ENCODE data around the gene ST3GAL5.
"Not testable (repeated sequence)": the region's sequence is repeated elsewhere in the genome, so short reads cannot be mapped to it uniquely, and the experiment has no call there.

Gene ST3GAL5

DNA sequence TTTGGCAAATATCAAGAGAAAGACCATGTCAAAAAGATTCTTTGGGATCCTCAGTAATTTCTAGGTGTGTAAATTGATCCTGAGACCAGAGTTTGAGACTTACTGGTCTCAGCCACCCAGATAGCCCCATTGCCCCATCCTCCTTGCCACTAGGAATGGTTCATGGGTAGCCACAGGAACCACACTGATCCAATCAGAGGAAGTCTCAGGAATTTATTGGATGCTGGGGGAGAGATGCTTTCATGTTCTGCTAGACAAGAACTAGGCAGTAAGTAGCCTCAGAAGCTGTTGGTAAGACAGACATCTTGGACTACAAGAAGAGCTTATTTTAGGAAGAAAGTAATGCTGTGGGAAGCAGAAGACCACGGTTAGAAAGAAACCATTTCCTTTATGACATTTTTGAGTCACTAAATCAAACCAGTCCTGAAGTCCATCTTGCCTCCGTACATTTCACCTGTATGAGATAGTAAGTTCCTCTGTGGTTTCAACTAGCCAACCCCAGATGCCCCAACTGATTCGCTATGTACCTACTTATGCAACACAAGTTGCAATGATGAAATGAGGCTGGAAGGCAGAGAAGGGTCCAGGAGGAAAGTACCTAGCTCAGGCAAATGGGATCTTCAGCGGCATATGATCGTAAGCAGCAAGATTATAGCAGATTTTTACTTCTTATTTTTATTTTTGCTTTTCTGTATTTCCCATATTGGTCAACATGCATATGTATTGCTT is 3.6 kb upstream of the ST3GAL5 start:
- DNase-seq = no peak

DNA sequence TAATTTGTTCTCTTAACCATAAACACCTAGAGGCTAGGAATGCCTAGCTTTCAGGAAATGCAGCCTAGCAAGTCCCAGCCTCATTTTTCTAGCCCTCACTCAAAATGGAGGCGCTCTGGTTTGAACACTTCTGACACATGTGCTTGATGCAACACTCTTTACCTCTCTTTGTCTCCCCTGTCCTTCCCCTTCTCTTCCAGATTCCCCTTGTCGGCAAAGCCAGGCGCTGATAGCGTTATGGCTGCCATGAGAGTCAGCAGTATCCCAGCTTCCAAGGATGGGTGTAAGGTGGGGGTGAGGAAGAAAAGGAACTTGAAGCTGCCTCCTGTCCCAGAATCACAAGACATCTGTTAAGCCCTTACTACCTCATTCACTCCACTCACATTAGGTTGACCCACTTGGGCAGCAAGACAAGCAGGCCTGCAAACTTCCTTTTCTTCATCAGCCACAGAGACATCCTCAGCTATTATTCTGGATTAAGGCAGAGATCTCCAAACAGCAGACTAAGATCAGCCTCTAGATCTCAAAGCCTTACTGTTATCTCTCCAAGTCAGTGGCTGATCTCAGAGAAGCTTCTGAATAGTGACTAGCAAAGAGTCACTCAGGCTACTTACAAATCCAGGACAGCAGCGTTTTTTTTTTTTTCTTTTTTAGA is 1.9 kb upstream of the ST3GAL5 start:
- no peak for DNase-seq

DNA sequence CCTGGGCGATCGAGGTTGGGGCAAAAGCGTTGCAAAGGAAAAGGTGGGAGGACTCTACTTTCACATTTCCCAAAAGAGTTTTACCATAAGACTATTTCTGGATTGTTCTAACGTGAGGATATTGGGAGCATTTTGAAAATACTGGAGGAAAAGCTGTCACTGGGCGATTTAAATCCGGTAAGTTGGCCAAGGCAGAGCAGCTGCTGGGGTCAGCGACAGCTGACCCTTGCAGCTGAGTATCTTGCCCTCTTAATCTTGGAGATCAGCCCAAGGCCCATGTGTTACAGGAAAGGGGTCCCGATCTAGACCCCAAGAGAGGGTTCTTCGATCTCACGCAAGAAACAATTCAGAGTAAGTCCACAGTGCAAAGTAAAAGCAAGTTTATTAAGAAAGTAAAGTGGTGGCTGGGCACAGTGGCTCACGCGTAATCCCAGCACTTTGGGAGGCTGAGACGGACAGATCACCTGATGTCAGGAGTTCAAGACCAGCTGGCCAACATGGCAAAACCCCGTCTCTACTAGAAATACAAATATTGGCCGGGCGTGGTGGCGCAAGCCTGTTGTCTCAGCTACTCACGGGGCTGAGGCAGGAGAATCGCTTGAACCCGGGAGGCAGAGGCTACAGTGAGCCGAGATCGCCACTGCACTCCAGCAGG is 964 bp upstream of the ST3GAL5 start:
- DNase-seq = no peak

DNA sequence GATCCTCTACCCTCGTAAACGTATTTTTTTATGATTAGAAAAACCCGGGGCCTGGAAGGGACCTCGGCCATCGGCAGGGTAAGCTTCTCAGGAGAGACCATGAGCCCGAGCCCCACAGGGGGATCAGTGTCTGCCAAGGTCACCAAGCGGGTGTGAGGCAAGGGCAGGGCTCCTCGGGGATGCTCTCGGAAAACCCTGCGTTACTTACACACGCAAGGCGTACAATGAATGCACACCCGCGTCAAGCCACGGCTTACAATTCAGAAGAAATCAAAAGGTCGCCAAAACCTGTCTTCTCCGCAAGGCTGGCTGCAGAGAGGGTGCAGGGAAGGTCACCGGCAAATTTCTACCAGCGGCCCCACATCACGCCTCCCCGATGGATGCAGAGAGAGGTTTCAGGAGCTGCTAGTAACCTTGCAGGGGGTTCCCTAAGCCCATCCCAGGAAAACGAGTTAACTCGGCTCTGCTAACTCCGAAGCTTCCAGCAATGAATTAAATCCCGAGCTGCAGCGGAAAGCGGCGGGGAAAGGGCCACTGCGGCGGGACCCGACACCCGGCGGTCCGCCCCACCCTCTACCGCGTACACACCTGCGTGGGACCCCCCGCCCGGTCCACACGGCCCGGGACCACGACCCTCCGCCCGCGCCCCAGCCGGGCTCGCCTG is 638 bp downstream of the ST3GAL5 start:
- no peak for DNase-seq

DNA sequence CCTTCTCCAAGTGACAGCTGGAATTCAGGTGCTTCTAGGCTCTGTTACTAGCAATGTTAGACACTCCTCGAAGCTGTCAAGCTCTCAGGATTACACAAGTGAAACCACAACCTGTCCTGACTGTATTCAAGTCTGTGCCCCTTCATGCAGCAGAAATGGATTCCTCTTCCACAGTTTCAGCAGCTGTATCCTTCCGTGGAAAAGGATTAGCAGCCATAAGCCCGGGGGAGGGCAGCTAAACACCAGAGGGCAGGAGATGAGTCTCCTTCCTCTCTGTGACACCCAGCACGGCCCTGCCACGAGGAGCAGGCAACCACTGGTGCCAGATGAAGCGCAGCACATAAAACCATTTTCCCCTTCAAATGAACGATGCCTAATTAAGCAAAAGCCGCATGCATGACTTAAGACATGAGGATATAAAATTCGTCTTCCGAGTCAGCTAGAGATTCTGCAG is 1.2 kb downstream of the ST3GAL5 start:
- DNase-seq = peak; percentile 55

DNA sequence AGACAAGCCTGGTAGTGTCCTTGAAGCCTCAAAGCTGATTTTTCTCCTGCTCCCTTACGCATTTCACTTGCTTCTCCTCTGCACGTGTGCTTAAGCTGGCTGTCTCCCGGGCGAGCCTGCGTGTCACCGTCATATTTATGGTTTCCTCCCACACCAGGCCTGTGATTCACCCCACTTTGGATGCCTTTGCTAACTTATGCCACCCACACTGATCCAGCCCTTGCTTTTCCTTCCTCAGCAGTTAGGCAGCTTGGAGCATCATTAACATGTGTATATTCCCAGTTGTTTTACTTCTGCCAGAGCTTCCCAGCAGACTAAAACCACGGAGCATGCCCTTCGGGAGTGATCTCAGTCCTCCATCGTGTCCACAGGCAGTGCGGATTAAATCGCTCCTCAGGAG is 2.2 kb downstream of the ST3GAL5 start:
- no peak for DNase-seq

DNA sequence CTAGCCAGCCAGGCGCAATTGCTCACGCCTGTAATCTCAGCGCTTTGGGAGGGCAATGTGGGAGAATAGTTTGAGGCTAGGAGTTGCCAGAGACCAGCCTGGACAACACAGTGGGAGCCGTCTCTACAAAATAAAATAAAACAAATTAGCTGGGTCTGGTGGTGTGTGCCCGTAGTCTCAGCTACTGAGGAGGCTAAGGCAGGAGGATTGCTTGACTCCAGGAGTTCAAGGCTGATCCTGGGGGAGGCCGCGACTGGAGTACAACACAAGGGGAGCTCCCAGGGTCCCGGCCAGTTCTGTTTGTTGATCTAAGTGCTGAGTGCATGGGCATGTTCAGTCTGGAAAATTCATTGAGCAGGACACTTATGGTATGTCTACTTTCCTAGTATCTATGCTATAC is 2.6 kb downstream of the ST3GAL5 start:
- DNase-seq = no peak

DNA sequence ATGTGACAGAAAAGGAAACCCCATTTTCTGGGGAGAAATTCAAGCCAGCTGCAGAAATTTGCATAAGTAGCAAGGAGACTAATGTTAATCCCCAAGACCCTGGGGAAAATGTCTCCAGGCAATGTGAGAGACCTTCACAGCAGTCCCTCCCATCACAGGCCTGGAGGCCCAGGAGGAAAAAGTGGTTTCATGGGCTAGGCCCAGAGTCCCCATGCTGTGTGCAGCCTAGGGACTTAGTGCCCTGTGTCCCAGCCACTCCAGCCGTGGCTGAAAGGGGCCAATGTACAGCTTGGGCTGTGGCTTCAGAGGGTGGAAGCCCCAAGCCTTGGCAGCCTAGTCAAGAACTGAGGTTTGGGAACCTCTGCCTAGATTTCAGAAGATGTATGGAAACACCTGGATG is 7.0 kb downstream of the ST3GAL5 start:
- DNase-seq = not testable (repeated sequence)

DNA sequence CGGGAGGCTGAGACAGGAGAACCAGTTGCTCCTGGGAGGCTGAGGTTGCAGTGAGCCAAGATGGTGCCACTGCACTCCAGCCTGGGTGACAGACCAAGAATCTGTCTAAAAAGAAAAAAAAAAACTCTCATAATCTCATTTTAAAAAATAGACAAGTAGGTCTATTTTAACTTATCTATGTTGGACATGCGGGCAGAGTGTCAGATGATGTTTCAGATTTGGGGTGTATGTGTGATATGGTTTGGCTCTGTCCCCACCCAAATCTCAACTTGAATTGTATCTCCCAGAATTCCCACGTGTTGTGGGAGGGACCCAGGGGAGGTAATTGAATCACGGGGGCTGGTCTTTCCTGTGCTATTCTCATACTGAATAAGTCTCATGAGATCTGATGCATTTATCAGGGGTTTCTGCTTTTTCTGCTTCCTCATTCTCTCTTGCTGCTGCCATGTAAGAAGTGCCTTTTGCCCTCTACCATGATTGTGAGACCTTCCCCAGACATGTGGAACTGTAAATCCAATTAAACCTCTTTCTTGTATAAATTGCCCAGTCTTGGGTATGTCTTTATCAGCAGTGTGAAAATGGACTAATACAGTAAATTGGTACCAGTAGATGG is 8.0 kb downstream of the ST3GAL5 start:
- DNase-seq = not testable (repeated sequence)

DNA sequence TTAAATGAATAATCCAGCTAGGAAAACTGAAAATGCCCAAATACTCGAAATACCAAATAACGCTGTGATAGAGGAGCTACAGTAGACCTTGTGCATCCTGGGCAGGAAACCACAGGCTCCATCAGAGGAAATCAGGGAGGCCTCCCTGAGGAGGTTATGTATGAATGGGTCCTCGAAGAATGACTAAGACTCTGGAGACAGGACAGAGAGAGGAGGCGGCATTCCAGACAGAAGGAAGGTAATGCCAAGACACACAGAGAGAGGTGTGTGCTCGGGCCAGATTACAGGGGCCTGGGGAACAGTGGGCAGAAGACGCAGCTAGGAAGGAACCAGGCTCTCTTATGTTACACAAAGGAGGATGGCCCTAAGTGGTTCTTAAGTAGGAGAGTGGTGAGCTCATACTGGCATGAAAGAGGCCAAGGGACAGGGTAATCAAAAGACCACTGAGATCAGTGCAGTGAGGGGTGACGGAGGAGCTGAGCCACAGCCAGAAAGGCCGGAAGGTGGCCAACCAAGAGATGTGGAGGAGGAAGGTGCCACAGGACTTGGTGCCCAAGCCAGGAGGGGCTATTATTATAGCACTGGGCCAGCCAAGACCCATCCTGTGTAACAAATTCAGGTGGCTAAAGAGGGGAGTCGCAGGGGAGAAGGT is 9.9 kb downstream of the ST3GAL5 start:
- no peak for DNase-seq

DNA sequence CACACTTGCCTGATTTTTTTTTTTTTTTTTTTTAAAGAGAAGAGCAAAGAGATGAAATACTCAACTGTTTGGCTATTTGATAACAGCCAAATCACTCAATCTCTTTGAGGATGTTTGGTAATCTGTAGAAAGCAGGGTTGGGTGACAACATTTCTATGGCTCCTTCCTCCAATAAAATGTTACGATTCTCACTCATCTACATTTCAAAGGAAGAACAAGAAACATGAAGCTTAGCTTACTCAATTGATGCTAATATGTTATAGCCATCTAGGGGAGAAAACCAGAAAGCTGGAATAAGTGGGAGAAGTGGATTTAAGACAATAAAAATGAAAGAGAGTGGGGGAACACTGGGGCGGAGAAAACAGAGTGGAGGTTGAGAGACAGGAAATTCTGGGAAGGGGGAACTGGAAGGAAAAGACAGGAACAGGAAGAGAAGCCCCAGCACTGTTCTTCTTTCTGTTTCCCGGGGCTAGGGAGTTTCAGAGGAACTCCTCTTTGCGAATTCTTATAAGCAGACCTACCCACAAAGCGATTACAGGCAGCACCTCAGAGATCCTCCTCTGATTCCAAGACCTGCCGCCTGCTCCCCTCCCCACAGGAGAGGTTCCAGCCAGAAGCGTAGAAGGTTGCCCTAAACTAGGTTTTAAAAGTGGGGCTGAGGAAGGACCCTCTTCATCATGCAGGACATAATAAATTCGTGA is 13.3 kb downstream of the ST3GAL5 start:
- no peak for DNase-seq

DNA sequence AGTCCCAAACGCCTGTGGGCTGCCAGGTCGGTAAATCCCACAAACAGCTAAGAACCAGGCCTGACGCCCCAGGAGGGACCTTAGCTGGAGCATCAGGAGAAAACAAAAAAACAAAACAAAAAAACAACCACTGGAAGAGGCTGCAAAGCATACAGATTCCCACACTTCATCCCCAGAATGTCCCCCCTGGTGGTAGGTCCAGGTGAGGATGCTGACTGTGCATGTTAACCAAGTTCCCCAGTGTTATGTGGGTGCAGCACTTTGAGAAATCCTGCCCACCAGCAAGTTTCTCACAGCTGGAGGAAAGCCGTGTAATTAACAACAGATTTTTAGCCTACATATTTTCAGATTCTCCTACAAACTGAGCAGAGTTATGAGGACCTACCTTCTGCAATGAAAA is 15.1 kb downstream of the ST3GAL5 start:
- no peak for DNase-seq

DNA sequence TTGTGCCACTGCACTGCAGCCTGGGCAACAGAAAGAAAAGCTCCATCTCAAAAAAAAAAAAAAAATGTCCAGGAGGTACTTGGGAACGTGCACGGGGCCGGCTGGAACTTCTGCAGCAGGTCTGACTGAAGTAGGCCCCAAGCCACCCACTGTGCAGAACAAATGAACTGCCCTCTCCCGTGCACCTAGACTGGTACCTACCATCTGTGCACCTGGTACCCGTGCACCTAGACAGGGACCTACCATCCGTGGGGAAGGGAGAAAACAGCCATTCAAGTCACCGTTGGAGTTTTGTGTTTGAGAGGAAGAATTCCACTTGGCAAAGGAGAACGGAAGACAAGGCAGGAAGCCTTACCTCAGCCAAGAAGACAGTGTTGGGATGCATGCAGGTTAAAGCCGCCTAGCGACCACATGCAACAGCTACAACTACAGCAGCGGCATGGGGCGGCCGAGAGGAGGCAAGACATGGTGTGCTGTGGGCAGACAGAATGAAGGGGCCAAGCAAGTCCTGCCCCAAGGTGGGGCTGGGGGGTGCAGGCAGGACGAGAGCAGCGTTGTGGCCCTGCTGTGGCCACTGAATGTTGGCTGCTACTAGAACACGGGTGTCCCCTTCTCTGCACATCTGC is 16.1 kb downstream of the ST3GAL5 start:
- no peak for DNase-seq

DNA sequence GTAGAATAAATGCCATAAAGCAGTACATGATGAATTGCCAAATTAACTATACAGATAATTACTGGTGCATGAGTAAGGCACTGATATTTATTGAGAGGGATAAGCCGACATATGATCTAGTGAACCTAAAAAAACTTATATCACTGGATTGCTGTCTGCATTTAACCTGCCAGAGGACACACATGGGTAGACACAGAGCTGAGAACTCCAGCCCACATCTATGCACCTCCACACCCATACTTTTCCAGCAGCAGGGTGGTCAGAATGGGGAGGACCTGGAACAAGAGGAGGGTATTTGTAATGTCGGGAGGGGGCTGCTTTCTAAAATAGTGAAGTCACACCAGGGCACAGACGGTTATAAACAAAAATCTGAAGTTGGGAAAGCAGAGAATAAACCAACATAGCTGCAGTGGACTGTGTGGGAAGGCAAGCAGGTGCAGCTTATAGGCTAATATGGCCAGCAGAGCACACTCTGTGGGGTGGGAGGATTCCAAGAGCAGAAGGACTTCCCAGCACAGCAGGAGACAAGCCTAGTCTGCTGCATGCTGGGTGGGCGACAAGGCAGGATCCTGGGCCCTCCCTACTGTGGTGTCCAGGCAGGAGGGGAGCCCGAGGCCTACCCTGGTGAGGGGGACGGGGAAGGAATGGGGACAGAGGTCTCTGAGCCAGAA is 17.2 kb downstream of the ST3GAL5 start:
- DNase-seq = no peak

DNA sequence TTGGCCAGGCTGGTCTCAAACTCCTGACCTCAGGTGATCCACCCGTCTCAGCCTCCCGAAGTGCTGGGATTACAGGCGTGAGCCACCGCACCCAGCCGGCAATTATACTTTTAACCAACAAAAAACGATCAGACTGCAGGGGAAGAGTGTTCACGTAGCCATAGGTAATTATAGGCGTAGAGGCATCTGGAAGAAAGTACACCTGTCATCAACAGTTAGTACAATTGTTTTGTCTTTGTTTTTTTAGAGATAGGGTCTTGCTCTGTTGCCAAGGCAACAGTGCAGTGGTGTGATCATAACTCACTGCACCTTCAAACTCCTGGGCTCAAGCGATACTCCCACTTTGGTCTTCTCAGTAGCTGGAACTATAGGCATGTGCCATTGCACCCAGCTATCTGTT is 20.0 kb downstream of the ST3GAL5 start:
- DNase-seq = no peak

DNA sequence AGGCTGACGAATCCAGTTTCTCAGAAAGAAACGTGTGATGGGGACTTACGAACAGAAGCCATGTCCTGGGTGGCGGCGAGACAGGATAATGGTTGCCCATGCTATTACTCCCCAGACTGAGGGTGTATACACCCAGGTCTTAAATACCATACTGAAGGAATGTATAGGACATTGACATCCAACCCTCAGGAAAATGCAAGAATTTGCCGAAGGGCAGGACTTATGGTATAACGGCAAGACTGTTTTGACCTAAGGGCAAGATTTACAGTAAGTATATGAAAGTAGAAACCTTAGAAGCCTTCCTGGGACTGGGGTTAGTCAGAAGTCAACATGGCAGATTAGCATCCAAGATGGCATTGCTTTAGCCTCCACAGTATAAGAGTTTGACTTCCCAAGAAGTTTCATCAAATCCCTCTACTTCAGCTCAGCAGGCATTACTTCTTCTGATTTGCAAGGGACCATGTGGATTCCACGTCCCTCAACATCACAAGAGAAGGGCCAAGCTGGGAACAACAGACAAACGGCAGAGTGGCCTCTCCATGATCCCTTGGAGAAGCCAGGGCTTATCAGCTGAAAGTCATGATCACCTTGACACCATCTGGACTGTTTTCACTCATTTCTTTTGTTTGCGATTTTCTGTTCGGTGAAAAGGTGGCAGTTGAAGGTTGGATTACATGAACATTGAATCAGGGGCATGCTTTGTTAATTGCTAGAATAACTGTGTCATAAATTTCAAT is 21.1 kb downstream of the ST3GAL5 start:
- no peak for DNase-seq

DNA sequence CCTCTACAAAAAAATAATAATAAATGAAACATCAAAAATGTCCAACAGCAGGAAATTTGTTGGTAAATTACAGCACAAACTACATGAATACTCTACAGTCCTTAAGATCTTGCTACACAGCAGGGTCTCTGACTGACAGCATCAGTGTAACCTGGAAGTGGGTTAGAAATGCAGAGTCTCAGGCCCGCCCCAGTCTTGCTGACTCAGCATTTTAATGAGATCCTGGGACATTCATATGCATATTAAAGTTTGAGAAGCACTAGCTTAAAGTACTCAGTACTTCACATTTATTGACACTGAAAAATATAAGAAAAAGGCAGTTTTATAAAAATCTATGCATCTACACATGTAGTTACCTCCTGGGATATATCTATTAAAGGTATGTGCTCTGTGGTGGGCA is 21.7 kb downstream of the ST3GAL5 start:
- no peak for DNase-seq

DNA sequence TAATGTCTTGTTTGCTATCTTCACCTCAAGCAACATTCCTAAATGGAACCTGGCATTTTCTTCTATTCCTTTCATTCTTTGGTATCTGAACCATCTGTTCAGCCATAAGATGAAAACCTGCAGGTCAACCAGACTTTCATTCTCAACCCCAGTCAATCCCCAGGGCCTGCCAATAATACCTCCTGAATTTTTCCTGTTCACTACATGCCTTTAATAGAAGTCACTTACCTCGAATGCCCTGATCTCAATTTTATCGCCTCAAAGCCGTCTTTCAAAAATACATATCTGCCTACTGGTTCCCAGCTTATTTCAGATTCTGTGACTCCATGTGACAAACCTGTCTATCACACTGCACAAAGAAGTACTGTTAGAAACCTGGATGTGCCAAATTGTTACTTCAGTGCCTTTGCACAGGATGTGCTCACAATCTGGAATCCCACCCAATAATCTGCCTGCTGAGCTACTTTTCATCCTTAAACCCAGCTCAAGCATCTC is 22.6 kb downstream of the ST3GAL5 start:
- DNase-seq = no peak

DNA sequence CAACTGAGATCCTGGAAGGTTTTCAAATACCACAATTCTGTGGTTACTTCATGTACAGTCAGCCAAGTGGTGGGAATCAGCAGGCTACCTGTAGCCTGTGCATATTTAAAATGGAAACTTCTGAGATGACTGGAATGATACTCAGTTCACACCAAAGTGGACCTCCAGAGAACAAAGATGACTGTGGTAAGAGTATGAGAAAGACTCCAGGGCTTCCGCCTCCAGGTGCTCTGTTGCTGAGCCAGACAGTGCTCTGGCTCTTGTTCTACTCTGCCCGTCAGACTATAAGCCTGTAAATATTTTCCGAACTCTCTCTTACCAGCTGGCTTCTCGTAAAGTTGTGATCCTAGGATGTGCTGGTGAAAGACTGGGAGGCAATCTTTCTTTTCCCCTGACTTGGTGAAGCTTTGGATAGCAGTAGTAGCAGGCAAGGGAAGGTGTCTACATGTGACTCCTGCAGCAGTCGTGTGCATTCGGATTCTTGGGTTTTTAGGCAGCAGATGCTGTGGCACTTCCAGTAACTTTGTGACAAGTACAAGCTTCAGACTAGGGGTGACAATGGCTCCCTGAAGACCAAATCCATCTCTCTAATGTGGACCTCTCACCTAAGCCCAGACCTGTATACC is 23.1 kb downstream of the ST3GAL5 start:
- DNase-seq = no peak

DNA sequence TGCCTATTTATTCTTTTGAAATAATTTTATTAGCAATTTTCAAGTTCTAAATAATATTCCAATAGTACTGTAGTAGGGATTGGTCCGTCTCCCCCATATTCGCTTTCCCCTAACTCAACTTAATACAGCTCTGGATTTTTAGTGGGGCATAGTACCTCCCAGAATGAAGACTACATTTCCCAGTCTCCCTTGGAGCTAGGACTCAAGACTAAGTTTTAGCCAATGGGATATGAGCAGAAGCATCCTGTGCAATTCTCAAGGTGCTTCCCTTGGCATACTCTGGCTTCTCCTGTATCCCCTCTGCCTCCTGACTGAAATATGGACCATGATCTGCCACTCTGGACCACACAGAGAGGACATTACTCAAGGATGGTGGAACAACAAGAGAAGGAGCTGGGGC is 24.1 kb downstream of the ST3GAL5 start:
- DNase-seq = no peak
